Tracheal epithelial cell (primary cell): ENCODE measurements around the gene CCDC88A. TPM values are rescaled to one million over a fixed set of nuclear protein-coding genes. Genes with fewer than 3 reads are reported as not detected.

ENCODE experiments used
- total RNA-seq: library from RNA; depleted of rRNA; stranded (reverse); fragments of >200 nt; gene quantifications from 2 replicates; pipeline ENCODE4 v1.2.1, GENCODE V29; 2014

The CCDC88A gene
- total RNA-seq = 10.1 and 17.9 TPM in 2 replicates

GRCh38 chr2:55419679-55420438 is at the start of gene CCDC88A:
CCDC88A (minus strand) TSS chr2:55419856; CDS start chr2:55419079, 777 bp downstream.

GRCh38 chr2:55268907-55269644 is 150.6 kb downstream of the CCDC88A start, which contains the start of gene MTIF2:
MTIF2 (minus strand) TSS chr2:55269231; CDS start chr2:55263858, 5,373 bp downstream.

Other genes starting within 250 kb of the CCDC88A start
- gene CLHC1, start 187.6 kb downstream of the CCDC88A start, total RNA-seq = 2.9 and 6.0 TPM in 2 replicates
- 1,145 and 1,450 TPM in 2 replicates for gene RPS27A, start 187.2 kb downstream of the CCDC88A start, total RNA-seq
- 43.6 and 78.6 TPM in 2 replicates for gene MTIF2, start 150.6 kb downstream of the CCDC88A start, total RNA-seq
- 10.1 and 12.8 TPM in 2 replicates for gene CFAP36, start 99.9 kb upstream of the CCDC88A start, total RNA-seq
- gene PPP4R3B, start 197.8 kb upstream of the CCDC88A start, total RNA-seq = 30.4 and 48.4 TPM in 2 replicates